Psoas muscle (tissue), 8 donors: Measurements from ENCODE around the gene KDM3A. TPM values are rescaled to one million over a fixed set of nuclear protein-coding genes. Genes with fewer than 3 reads are reported as not detected.

Experiments used
- ATAC-seq, 4 donors: fragments of 200-7000 bp; cut with Tn5 transposase; one replicate each; pipeline ENCODE4 v1.9.1; 2020; ENCODE audit warnings: moderate library complexity in 3 of 4, mild to moderate bottlenecking in 2 of 4
- DNase-seq, 2 donors: peaks; one replicate each; pipeline ENCODE4 v3.0.0-alpha.2; 2020
- H3K27ac ChIP-seq: fragments of 200-600 bp; one replicate; pipeline ENCODE4 v1.8.0; 2022
- H3K27me3 ChIP-seq, 3 donors: fragments of 200-600 bp in 1 of 3; one replicate each; pipeline versions ENCODE4 v1.6.1 to v1.8.0; 2013 to 2022; ENCODE audit warnings: low read length in 2 of 3, mild to moderate bottlenecking in 2 of 3, moderate library complexity in 1 of 3; ENCODE audit not compliant: insufficient read depth in 3 of 3
- H3K36me3 ChIP-seq, 2 donors: fragments of 200-600 bp in 1 of 2; one replicate each; pipeline versions ENCODE4 v1.6.1 to v1.8.0; 2013 to 2022; ENCODE audit warnings: low read depth in 1 of 2, mild to moderate bottlenecking in 1 of 2, moderate library complexity in 1 of 2; ENCODE audit not compliant: insufficient read depth in 1 of 2
- H3K4me1 ChIP-seq: fragments of 200-600 bp; one replicate; pipeline ENCODE4 v1.8.0; 2022
- H3K4me3 ChIP-seq: fragments of 200-600 bp; one replicate; pipeline ENCODE4 v1.8.0; 2022; ENCODE audit warnings: mild to moderate bottlenecking
- H3K9me3 ChIP-seq: fragments of 200-600 bp; one replicate; pipeline ENCODE4 v1.8.0; 2022
- CTCF ChIP-seq: fragments of 200-600 bp; IDR thresholded peaks from one replicate; pipeline ENCODE4 v1.8.0; 2022; ENCODE audit warnings: antibody characterized with exemption
- WGBS, 3 donors: extraction: QIAGEN DNeasy Blood & Tissue Kit; methylation state at CpG; one replicate each; pipeline versions ENCODE4 v1.1.6 to v1.1.7; 2013; 5-methylcytosine and 5-hydroxymethylcytosine counted together
- intact Hi-C, 2 donors: fragments of 100-400 bp; cut with DNase I; formaldehyde crosslinking; loops; one replicate each; pipeline versions ENCODE4 v1.11.0 to v1.14.2; 2022
- polyA plus RNA-seq, 3 donors: library from polyadenylated mRNA; stranded (reverse); fragments of 200-250 nt; gene quantifications; one replicate each; pipeline ENCODE4 v1.2.3, GENCODE V29; 2013
- total RNA-seq, 4 donors: library from RNA; stranded (reverse); fragmentation: NEBNext Ultra II Directional in 2 of 4; extraction: Animal tissue kit (Norgen Biotek cat#: 25700) in 2 of 4; gene quantifications; one replicate each; pipeline versions ENCODE4 v1.2.1 to v1.2.4, GENCODE V29; 2021 to 2023
- donor health status: healthy with polysubstance abuse.
- donor health status: DM: no; HTN: no; CAD: no; lungs with moderate emphysema.
- donor health status: Bipolar disorder and iron deficiency.
- donor health status: healthy.
- donor health status: DM: yes; HTN: yes; CAD: no.
- donor health status: DM: no; HTN: no; CAD: no.
- donor health status: DM: no; HTN: no; CAD: no.
- donor health status: DM: yes; HTN: yes; CAD: no.

Gene KDM3A
- total and polyA plus RNA-seq, 7 donors = 12.2 to 34.7 (median 23.5) TPM

GRCh38 chr2:86453836-86454235 lies 12.7 kb downstream of the KDM3A start:
- 5 to 14% (median 11%) methylated on average over 2 of the region's 2 CpGs for WGBS, 3 donors
- no peaks in the 10 kb centered on the region for H3K27me3 ChIP-seq
- H3K36me3 ChIP-seq = peaks cover 5 to 91% of the 10 kb centered on the region in 2 donors
- peaks cover 11% of the 10 kb centered on the region for H3K4me1 ChIP-seq
- ATAC-seq (peak in 2 of 4 donors; percentile 26 to 57), DNase-seq (no peak)
- no peaks in the 10 kb centered on the region for H3K9me3 ChIP-seq
- no peak for TF ChIP-seq CTCF
- no peak overlapping the region for H3K27ac ChIP-seq
- H3K4me3 ChIP-seq = no peak overlapping the region
- intact Hi-C loops = no loop called here

GRCh38 chr2:86454238-86454637 lies 13.1 kb downstream of the KDM3A start:
- no peaks in the 10 kb centered on the region for H3K9me3 ChIP-seq
- intact Hi-C loops = no loop called here
- H3K4me1 ChIP-seq = peaks cover 7% of the 10 kb centered on the region
- H3K36me3 ChIP-seq = peaks cover 5 to 95% of the 10 kb centered on the region in 2 donors
- DNase-seq (no peak), ATAC-seq (no peak)
- no peaks in the 10 kb centered on the region for H3K27me3 ChIP-seq
- no peak overlapping the region for H3K27ac ChIP-seq
- no peak for TF ChIP-seq CTCF
- H3K4me3 ChIP-seq = no peak overlapping the region

- no peak overlapping the region for H3K27ac ChIP-seq
- intact Hi-C loops = no loop called here
- no peak for ATAC-seq
Observed at GRCh38 chr2:86455181-86455580, 14.0 kb downstream of the KDM3A start.

GRCh38 chr2:86461042-86461743 lies 20.0 kb downstream of the KDM3A start:
- Histone ChIP-seq H3K27ac (no peak overlapping the region), H3K9me3 (no peaks in the 10 kb centered on the region), H3K36me3 (peaks cover 18 to 100% of the 10 kb centered on the region in 2 donors), H3K4me3 (no peak overlapping the region), H3K4me1 (no peaks in the 10 kb centered on the region), H3K27me3 (no peaks in the 10 kb centered on the region)
- no peak for DNase-seq
- intact Hi-C loops = no loop called here
- 97 to 100% (median 99%) methylated on average over 3 of the region's 3 CpGs for WGBS, 3 donors
- no peak for TF ChIP-seq CTCF
- peak in 1 of 4 donors; percentile 61 for ATAC-seq

More at GRCh38 chr2:86455181-86455580, 14.0 kb downstream of the KDM3A start:
- no peaks in the 10 kb centered on the region for H3K27me3 ChIP-seq
- H3K9me3 ChIP-seq = no peaks in the 10 kb centered on the region
- peaks cover 11 to 98% of the 10 kb centered on the region in 2 donors for H3K36me3 ChIP-seq
- 85 to 98% (median 94%) methylated on average over 5 of the region's 5 CpGs for WGBS, 3 donors
- DNase-seq = no peak
- peaks cover 6% of the 10 kb centered on the region for H3K4me1 ChIP-seq
- no peak overlapping the region for H3K4me3 ChIP-seq
- TF ChIP-seq CTCF = no peak

- Histone ChIP-seq H3K4me3 (no peak overlapping the region), H3K9me3 (no peaks in the 10 kb centered on the region), H3K4me1 (peaks cover 3% of the 10 kb centered on the region), H3K36me3 (peaks cover 14 to 99% of the 10 kb centered on the region in 2 donors), H3K27me3 (no peaks in the 10 kb centered on the region), H3K27ac (no peak overlapping the region)
- no peak for DNase-seq
- intact Hi-C loops = no loop called here
- TF ChIP-seq CTCF = no peak
- ATAC-seq = peak in 2 of 4 donors; percentile 34 to 73
- WGBS, 3 donors = 61 to 68% (median 67%) methylated on average over 3 of the region's 3 CpGs
Observed at GRCh38 chr2:86464652-86465051, 23.5 kb downstream of the KDM3A start.
